AG04449 (cell line): ENCODE measurements around the gene HSPA8.
A peak's percentile ranks its signal among the peaks of the same experiment; 100 is the strongest.

Experiments used
- CTCF ChIA-PET: fragments of 350-600 bp; formaldehyde crosslinking; extraction: SDS; loops from one replicate; lab custom pipeline; 2021; ENCODE audit warnings: antibody characterized with exemption; lab: Yijun Ruan, JAX
- POLR2A ChIA-PET: fragments of 400-600, 350-600 bp; formaldehyde crosslinking; extraction: SDS; loops from one replicate; lab custom pipeline; 2020; ENCODE audit warnings: antibody characterized with exemption, inconsistent platforms; lab: Yijun Ruan, JAX
- DNase-seq: peaks from one replicate; pipeline ENCODE4 v3.0.0-alpha.2; 2010; ENCODE audit warnings: low read depth, low spot score
- H3K4me3 ChIP-seq: 2 replicates; pipeline ENCODE4 v1.5.1; 2011; ENCODE audit warnings: low read depth, mild to moderate bottlenecking, control low read depth, low read length
- TF ChIP-seq, protein P1 (sequence below): IDR thresholded peaks from one replicate; pipeline ENCODE4 v1.5.1; 2011; ENCODE audit warnings: mild to moderate bottlenecking, moderate library complexity, low read length, control low read depth, inconsistent platforms; ENCODE audit not compliant: insufficient read depth; ENCODE audit errors: missing control alignments

HSPA8 gene

DNA sequence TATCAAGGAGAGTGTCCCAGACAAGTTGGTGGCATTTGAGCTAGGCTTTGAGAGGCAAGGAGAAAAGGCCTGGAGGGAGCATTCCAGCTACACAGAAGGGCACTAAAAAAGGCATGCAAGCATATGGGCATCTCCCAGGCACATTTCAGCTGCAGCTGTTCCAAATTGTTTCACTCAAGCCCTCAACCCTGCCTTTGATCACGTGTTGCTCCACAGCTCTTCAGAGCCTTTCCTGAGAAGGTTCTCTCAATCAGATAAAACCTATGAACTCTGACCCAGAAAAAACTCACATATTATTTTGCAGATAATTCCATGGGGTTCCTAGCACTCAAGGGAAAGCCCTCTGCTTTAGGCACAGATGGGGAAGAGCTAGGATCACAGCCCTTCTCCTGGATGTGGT, 24.4 kb upstream of the HSPA8 start:
- TF ChIP-seq, protein P1, sequence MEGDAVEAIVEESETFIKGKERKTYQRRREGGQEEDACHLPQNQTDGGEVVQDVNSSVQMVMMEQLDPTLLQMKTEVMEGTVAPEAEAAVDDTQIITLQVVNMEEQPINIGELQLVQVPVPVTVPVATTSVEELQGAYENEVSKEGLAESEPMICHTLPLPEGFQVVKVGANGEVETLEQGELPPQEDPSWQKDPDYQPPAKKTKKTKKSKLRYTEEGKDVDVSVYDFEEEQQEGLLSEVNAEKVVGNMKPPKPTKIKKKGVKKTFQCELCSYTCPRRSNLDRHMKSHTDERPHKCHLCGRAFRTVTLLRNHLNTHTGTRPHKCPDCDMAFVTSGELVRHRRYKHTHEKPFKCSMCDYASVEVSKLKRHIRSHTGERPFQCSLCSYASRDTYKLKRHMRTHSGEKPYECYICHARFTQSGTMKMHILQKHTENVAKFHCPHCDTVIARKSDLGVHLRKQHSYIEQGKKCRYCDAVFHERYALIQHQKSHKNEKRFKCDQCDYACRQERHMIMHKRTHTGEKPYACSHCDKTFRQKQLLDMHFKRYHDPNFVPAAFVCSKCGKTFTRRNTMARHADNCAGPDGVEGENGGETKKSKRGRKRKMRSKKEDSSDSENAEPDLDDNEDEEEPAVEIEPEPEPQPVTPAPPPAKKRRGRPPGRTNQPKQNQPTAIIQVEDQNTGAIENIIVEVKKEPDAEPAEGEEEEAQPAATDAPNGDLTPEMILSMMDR, result no peak
- ChIA-PET CTCF (interaction anchor here (1.2 to 1.8 kb wide), 3 partner anchors 12 to 175 kb away, joined by 3 to 8 read pairs (median 3); no protein-coding TSS in a partner anchor), POLR2A (no interaction called here)
- no peak overlapping the region for H3K4me3 ChIP-seq
- DNase-seq, result no peak

- TF ChIP-seq, protein P1, result no peak
- H3K4me3 ChIP-seq, result no peak overlapping the region
- no peak for DNase-seq
- POLR2A ChIA-PET, result interaction anchor here (0.6 kb wide), 1 partner anchor 56 kb away, joined by 3 read pairs; no protein-coding TSS in a partner anchor
- CTCF ChIA-PET, result interaction anchor here (0.9 to 1.8 kb wide), 6 partner anchors 9 to 176 kb away, joined by 3 to 8 read pairs (median 3); no protein-coding TSS in a partner anchor
These were observed 23.6 kb upstream of the HSPA8 start for GRCh38 chr11:123085497-123085896.

DNA sequence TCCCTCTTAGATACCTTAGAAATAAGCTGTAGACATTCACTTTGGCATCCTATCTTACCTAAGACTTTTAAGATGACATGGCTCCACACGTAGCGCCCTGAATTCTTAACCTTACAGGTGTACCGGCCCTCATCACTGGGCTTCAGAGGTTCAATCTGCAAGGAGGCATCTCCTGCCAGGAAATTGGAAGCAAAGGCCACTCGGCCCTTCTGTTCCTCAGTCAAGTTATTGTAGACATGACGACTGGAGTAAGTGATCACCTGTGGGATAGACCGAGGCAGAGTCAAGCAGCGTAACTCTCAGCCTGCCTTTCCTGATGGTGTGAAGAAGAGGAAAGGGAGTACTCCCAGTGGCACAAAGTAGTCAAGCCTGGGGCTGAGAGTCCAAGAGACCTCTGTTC, 22.5 kb upstream of the HSPA8 start:
- TF ChIP-seq, protein P1, result no peak
- no peak for DNase-seq
- H3K4me3 ChIP-seq, result no peak overlapping the region
- ChIA-PET POLR2A (no interaction called here), CTCF (interaction anchor here (0.6 to 2.5 kb wide), 7 partner anchors 10 to 394 kb away, joined by 3 to 14 read pairs (median 3); no protein-coding TSS in a partner anchor)

GRCh38 chr11:123083623-123084029, 21.7 kb upstream of the HSPA8 start:
- ChIA-PET POLR2A (no interaction called here), CTCF (interaction anchor here (0.8 to 2.5 kb wide), 5 partner anchors 20 to 217 kb away, joined by 3 to 14 read pairs (median 5); no protein-coding TSS in a partner anchor)
- no peak overlapping the region for H3K4me3 ChIP-seq
- TF ChIP-seq, protein P1, result no peak
- DNase-seq, result peak; percentile 82

DNA sequence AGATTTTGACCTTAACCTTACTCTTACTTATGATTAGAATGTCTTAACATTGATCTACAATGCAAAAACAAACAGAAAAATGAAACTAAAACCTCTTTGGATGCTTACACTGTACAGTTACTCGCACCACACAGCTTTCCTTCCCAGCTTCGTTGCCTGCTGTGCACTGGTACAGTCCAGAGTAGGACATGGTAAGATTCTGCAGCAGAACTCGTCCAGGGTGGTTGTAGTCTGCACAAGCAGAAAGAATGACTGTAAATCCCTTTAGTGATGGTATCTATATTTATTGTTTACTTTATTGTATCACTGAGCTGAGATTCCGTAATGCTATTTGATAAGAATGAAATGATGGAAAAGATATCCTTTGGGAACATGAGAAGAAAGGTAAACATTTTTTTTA, 21.0 kb upstream of the HSPA8 start:
- CTCF ChIA-PET, result interaction anchor here (0.8 to 2.5 kb wide), 5 partner anchors 20 to 218 kb away, joined by 3 to 14 read pairs (median 5); no protein-coding TSS in a partner anchor
- POLR2A ChIA-PET, result no interaction called here
- no peak overlapping the region for H3K4me3 ChIP-seq
- TF ChIP-seq, protein P1, result no peak
- DNase-seq, result no peak

- no peak for DNase-seq
- H3K4me3 ChIP-seq, result no peak overlapping the region
- CTCF ChIA-PET, result interaction anchor here (0.8 to 2.0 kb wide), 5 partner anchors 13 to 170 kb away, joined by 3 to 11 read pairs (median 5); no protein-coding TSS in a partner anchor
- POLR2A ChIA-PET, result no interaction called here
- TF ChIP-seq, protein P1, result no peak
These were observed 18.1 kb upstream of the HSPA8 start for GRCh38 chr11:123080015-123080414.
